GM18511 (cell line): Measurements from ENCODE around the gene MARF1.

ENCODE experiments used
- ATAC-seq: cut with Tn5 transposase; IDR thresholded peaks from one replicate; pipeline ENCODE4 v1.9.1; 2021; ENCODE audit warnings: mild to moderate bottlenecking, moderate library complexity; ENCODE audit not compliant: unreplicated experiment

Gene MARF1

GRCh38 chr16:15602285-15603044 is 40.5 kb downstream of the MARF1 start:
- no peak for ATAC-seq

- no peak for ATAC-seq
Measured at GRCh38 chr16:15601212-15601879, 41.6 kb downstream of the MARF1 start.

GRCh38 chr16:15599303-15600070 is 43.5 kb downstream of the MARF1 start:
- no peak for ATAC-seq

GRCh38 chr16:15598648-15599190 is 44.2 kb downstream of the MARF1 start:
- ATAC-seq: no peak

GRCh38 chr16:15597822-15598647 is 44.9 kb downstream of the MARF1 start:
- ATAC-seq: no peak

GRCh38 chr16:15597135-15597534 is 45.8 kb downstream of the MARF1 start:
- ATAC-seq: no peak

- no peak for ATAC-seq
Measured at GRCh38 chr16:15594711-15595320, 48.1 kb downstream of the MARF1 start.

GRCh38 chr16:15593235-15593634 is 49.7 kb downstream of the MARF1 start:
- ATAC-seq: no peak

- no peak for ATAC-seq
Measured at GRCh38 chr16:15592324-15592723, 50.6 kb downstream of the MARF1 start.

- no peak for ATAC-seq
Measured at GRCh38 chr16:15587152-15587825, 55.7 kb downstream of the MARF1 start.

GRCh38 chr16:15586716-15587115 is 56.2 kb downstream of the MARF1 start:
- ATAC-seq: no peak

GRCh38 chr16:15585956-15586355 is 57.0 kb downstream of the MARF1 start:
- ATAC-seq: no peak

- ATAC-seq: no peak
Measured at GRCh38 chr16:15583526-15583925, 59.4 kb downstream of the MARF1 start.

- no peak for ATAC-seq
Measured at GRCh38 chr16:15581127-15581815, 61.7 kb downstream of the MARF1 start.

GRCh38 chr16:15578824-15579223 is 64.1 kb downstream of the MARF1 start:
- ATAC-seq: no peak

- no peak for ATAC-seq
Measured at GRCh38 chr16:15576960-15577958, 65.7 kb downstream of the MARF1 start.

- no peak for ATAC-seq
Measured at GRCh38 chr16:15575293-15576049, 67.5 kb downstream of the MARF1 start.
